ENCODE measurements around the gene OTOP3. TPM values are rescaled to one million over a fixed set of nuclear protein-coding genes. Genes with fewer than 3 reads are reported as not detected.
A peak's percentile ranks its signal among the peaks of the same experiment; 100 is the strongest.

The OTOP3 gene
- polyA plus RNA-seq, 1 donor (not counting 4 experiments of a cell fraction or from before 2014, with no cell fraction given) = 0.03 TPM

DNA sequence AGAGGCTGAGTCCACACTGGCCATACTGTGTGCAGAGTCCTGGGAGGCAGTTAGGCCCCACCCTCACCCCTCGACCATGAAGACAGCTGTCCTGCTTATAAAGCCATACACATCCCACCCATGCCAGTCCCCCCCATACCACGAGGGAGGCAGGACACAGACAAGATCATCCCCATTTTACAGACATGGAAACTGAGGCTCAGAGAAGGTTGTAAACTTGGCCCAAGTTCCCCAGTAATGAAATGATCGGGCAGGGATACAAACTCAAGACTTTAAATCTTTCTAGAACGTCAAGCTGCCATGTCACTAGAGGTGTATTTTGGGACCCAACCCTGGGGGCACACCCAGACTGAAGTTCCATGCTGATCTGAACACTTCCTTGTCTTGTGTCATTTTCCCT, 20.4 kb downstream of the OTOP3 start:
- TF ChIP-seq EZH2 (IDR thresholded peaks at IDR 0.05; ENCODE audit: low read length) (no peak), CTCF (optimal IDR thresholded peaks at IDR 0.05 in 1 of 3, IDR thresholded peaks at IDR 0.05 in 1 of 3, conservative IDR thresholded peaks at IDR 0.05 in 1 of 3; ENCODE audit: extremely low read depth in 1 of 3, insufficient read depth in 2 of 3, low read length in 3 of 3) (no peak)
- dilution Hi-C loops (cut with MboI; ENCODE audit: extremely low pct_ligation_motif_present, low sequenced_read_pairs) = no loop called here
- no peak overlapping the region for H3K4me3 ChIP-seq (ENCODE audit: control insufficient read depth in 2 of 3, extremely low read depth in 1 of 3, insufficient read depth in 2 of 3, low read depth in 1 of 3, low read length in 3 of 3)
- peaks cover 3% of the 10 kb centered on the region for H3K9me3 ChIP-seq (ENCODE audit: control insufficient read depth, low read depth, low read length)
- no peaks in the 10 kb centered on the region for H3K9me1 ChIP-seq (ENCODE audit: control insufficient read depth, extremely low read depth, insufficient read depth, low read length)
- no peaks in the 10 kb centered on the region for H4K20me1 ChIP-seq (ENCODE audit: control insufficient read depth, extremely low read depth, insufficient read depth, low read length)
- H2AFZ ChIP-seq (ENCODE audit: control insufficient read depth, low read length) = no peak overlapping the region
- no peaks in the 10 kb centered on the region for H3K36me3 ChIP-seq (ENCODE audit: control insufficient read depth in 2 of 2, extremely low read depth in 1 of 2, insufficient read depth in 2 of 2, low read length in 2 of 2)
- H3K9ac ChIP-seq (ENCODE audit: control insufficient read depth, extremely low read depth, insufficient read depth, low read length) = no peak overlapping the region
- H3K4me2 ChIP-seq (ENCODE audit: control insufficient read depth, extremely low read depth, insufficient read depth, low read depth, low read length) = no peak overlapping the region
- H3K27ac ChIP-seq (ENCODE audit: control insufficient read depth, insufficient read depth, low read length) = no peak overlapping the region
- H3K79me2 ChIP-seq (ENCODE audit: control insufficient read depth, insufficient read depth, low read length) = no peaks in the 10 kb centered on the region
- H3K4me1 ChIP-seq (ENCODE audit: control insufficient read depth, extremely low read depth, insufficient read depth, low read length) = peaks cover 4% of the 10 kb centered on the region
- DNase-seq (ENCODE audit: low read depth, low spot score) = no peak
- peaks cover 6% of the 10 kb centered on the region for H3K27me3 ChIP-seq (ENCODE audit: control insufficient read depth, extremely low read depth, insufficient read depth, low read length)
- no peak for FAIRE-seq

DNA sequence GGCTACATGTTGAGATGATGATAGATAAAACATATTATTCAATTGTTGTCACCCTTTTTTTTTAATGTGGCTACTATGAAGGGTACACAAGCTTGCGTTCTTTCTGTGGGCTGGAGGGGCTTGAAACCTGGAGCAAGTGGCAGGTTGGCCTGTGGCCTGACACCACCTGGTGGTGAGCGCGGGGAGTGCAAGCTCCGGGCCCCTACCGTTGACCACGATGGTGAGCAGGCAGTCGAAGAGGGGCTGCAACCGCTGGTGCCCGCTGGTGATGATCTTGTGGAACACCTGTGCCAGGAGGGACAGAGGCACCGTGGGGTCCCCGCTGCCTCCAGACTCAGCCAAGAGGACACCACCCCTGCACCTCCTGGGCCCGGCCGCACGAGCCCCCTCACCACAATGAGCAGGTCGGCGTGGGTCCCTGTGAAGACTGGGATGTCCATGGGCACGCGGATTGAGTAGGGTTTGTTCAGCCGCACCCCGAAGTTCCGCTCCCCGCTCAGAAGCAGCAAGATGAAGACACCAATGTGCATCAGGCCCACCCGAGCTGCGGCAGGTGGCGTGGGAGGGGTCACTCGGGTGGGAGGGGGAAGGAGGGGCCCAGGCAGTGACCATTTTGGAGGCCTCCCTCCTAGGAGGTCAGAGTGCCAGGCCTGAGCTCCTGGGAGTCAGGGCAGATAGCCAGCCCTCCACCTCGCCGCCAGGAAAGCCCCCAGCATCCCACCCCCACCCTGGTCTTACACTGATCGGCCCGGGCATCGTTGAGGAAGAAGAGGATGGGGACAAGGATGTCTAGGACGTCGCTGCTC, 22.4 kb downstream of the OTOP3 start:
- H3K79me2 ChIP-seq (ENCODE audit: control insufficient read depth, insufficient read depth, low read length) = no peaks in the 10 kb centered on the region
- FAIRE-seq (no peak), DNase-seq (ENCODE audit: low read depth, low spot score) (no peak)
- peaks cover 4% of the 10 kb centered on the region for H3K4me1 ChIP-seq (ENCODE audit: control insufficient read depth, extremely low read depth, insufficient read depth, low read length)
- H3K27me3 ChIP-seq (ENCODE audit: control insufficient read depth, extremely low read depth, insufficient read depth, low read length) = peaks cover 6% of the 10 kb centered on the region
- TF ChIP-seq EZH2 (IDR thresholded peaks at IDR 0.05; ENCODE audit: low read length) (no peak), CTCF (optimal IDR thresholded peaks at IDR 0.05 in 1 of 3, IDR thresholded peaks at IDR 0.05 in 1 of 3, conservative IDR thresholded peaks at IDR 0.05 in 1 of 3; ENCODE audit: extremely low read depth in 1 of 3, insufficient read depth in 2 of 3, low read length in 3 of 3) (peak; percentile 86 to 96 (median 94))
- H3K4me3 ChIP-seq (ENCODE audit: control insufficient read depth in 2 of 3, extremely low read depth in 1 of 3, insufficient read depth in 2 of 3, low read depth in 1 of 3, low read length in 3 of 3) = no peak overlapping the region
- no peaks in the 10 kb centered on the region for H4K20me1 ChIP-seq (ENCODE audit: control insufficient read depth, extremely low read depth, insufficient read depth, low read length)
- no peak overlapping the region for H3K27ac ChIP-seq (ENCODE audit: control insufficient read depth, insufficient read depth, low read length)
- dilution Hi-C loops (cut with MboI; ENCODE audit: extremely low pct_ligation_motif_present, low sequenced_read_pairs) = no loop called here
- H3K9me1 ChIP-seq (ENCODE audit: control insufficient read depth, extremely low read depth, insufficient read depth, low read length) = no peaks in the 10 kb centered on the region
- no peaks in the 10 kb centered on the region for H3K36me3 ChIP-seq (ENCODE audit: control insufficient read depth in 2 of 2, extremely low read depth in 1 of 2, insufficient read depth in 2 of 2, low read length in 2 of 2)
- no peak overlapping the region for H3K9ac ChIP-seq (ENCODE audit: control insufficient read depth, extremely low read depth, insufficient read depth, low read length)
- peaks cover 3% of the 10 kb centered on the region for H3K9me3 ChIP-seq (ENCODE audit: control insufficient read depth, low read depth, low read length)
- no peak overlapping the region for H2AFZ ChIP-seq (ENCODE audit: control insufficient read depth, low read length)
- no peak overlapping the region for H3K4me2 ChIP-seq (ENCODE audit: control insufficient read depth, extremely low read depth, insufficient read depth, low read depth, low read length)
